Panc1 (cell line): ENCODE results near the gene NDUFA13. TPM values are rescaled to one million over a fixed set of nuclear protein-coding genes. Genes with fewer than 3 reads are reported as not detected.

ENCODE experiments used
- ATAC-seq: fragments of 200-7000 bp; cut with Tn5 transposase; 2 replicates; pipeline ENCODE4 v1.9.1; 2020; ENCODE audit warnings: mild to moderate bottlenecking, moderate library complexity
- BruUV-seq: library from RNA; stranded (reverse); fragments of 400-500 nt; replicated peaks from 2 replicates; lab custom pipeline; 2021; lab: Mats Ljungman, UMichigan
- CTCF ChIA-PET: fragments of 300-600 bp; sonication (Branson Sonifier 250); formaldehyde crosslinking; loops from one replicate; lab custom pipeline; 2022; ENCODE audit warnings: antibody characterized with exemption; lab: Charles Lee
- POLR2A ChIA-PET: fragments of 300-600 bp; sonication (Branson Sonifier 250); formaldehyde crosslinking; loops from one replicate; lab custom pipeline; 2022; ENCODE audit warnings: antibody characterized with exemption; lab: Charles Lee
- DNase-seq: peaks from one replicate; pipeline ENCODE4 v3.0.0-alpha.2; 2010; ENCODE audit warnings: low read depth, low spot score
- H3K27ac ChIP-seq: 2 replicates; pipeline ENCODE4 v1.5.1; 2011; ENCODE audit warnings: mild to moderate bottlenecking, low read length, inconsistent platforms
- H3K27me3 ChIP-seq: fragments of 200-500 bp; sonication (Bioruptor generic); 2 replicates; pipeline ENCODE4 v1.6.0; 2014; ENCODE audit warnings: low read length, inconsistent platforms; ENCODE audit not compliant: control insufficient read depth, insufficient read depth
- H3K36me3 ChIP-seq: fragments of 200-500 bp; sonication (Bioruptor generic); 2 replicates; pipeline ENCODE4 v1.5.1; 2014; ENCODE audit warnings: inconsistent platforms, mild to moderate bottlenecking, low read length, moderate library complexity; ENCODE audit not compliant: control insufficient read depth, insufficient read depth
- H3K4me1 ChIP-seq: 2 replicates; pipeline ENCODE4 v1.5.1; 2011; ENCODE audit warnings: inconsistent platforms, mild to moderate bottlenecking, low read length, moderate library complexity; ENCODE audit not compliant: control insufficient read depth, insufficient read depth
- H3K4me3 ChIP-seq, 2 experiments: 2 replicates each; pipeline ENCODE4 v1.5.1; 2011 to 2012; ENCODE audit warnings: low read depth in 2 of 2, low read length in 2 of 2, mild to moderate bottlenecking in 2 of 2, inconsistent platforms in 1 of 2, moderate library complexity in 1 of 2
- H3K9me3 ChIP-seq: fragments of 200-500 bp; sonication (Bioruptor generic); 2 replicates; pipeline ENCODE4 v1.5.1; 2014; ENCODE audit warnings: low read depth, mild to moderate bottlenecking, inconsistent platforms, low read length, moderate library complexity; ENCODE audit not compliant: control insufficient read depth, insufficient read depth
- CTCF ChIP-seq: fragments of 450-650 bp; IDR thresholded peaks from 2 replicates; pipeline ENCODE4 v1.5.1; 2017; ENCODE audit warnings: mild to moderate bottlenecking
- POLR2AphosphoS5 ChIP-seq: IDR thresholded peaks from 2 replicates; pipeline ENCODE4 v1.6.1; 2012; ENCODE audit warnings: mild to moderate bottlenecking, low read depth, low read length, moderate library complexity
- REST ChIP-seq, 2 experiments: IDR thresholded peaks; 2 replicates each; pipeline ENCODE4 v1.6.1; 2011 to 2012; ENCODE audit warnings: low read depth in 2 of 2, control low read depth in 1 of 2, low read length in 1 of 2, mild to moderate bottlenecking in 1 of 2, moderate library complexity in 1 of 2; ENCODE audit not compliant: insufficient read depth in 1 of 2
- SIN3A ChIP-seq: IDR thresholded peaks from 2 replicates; pipeline ENCODE4 v1.6.1; 2012; ENCODE audit warnings: low read depth, mild to moderate bottlenecking, low read length, moderate library complexity, borderline replicate concordance; ENCODE audit not compliant: insufficient read depth
- TCF7L2 ChIP-seq: IDR thresholded peaks from 2 replicates; pipeline ENCODE4 v1.6.1; 2011; ENCODE audit warnings: mild to moderate bottlenecking, low read depth, low read length, inconsistent platforms
- in situ Hi-C: cut with HindIII; loops from 2 replicates; pipeline ENCODE4 v1.10.0; 2016; ENCODE audit warnings: low sequenced_read_pairs, low pct_unique_long_range_greater_than_20kb
- intact Hi-C: fragments of 100-400 bp; cut with micrococcal nuclease; formaldehyde crosslinking; loops from one replicate; pipeline ENCODE4 v1.10.0; 2022; ENCODE audit not compliant: unreplicated experiment
- total RNA-seq: library from RNA; stranded (reverse); gene quantifications from one replicate; pipeline ENCODE4 v1.2.1, GENCODE V29; 2021; ENCODE audit not compliant: unreplicated experiment

The NDUFA13 gene
- total RNA-seq, 1 experiment from 2014 or later = 287 TPM

- Histone ChIP-seq H3K27me3 (no peaks in the 10 kb centered on the region), H3K27ac (no peak overlapping the region), H3K36me3 (no peaks in the 10 kb centered on the region), H3K9me3 (no peaks in the 10 kb centered on the region), H3K4me3 (no peak overlapping the region), H3K4me1 (no peaks in the 10 kb centered on the region)
- ChIA-PET POLR2A (no interaction called here), CTCF (interaction anchor here (0.7 kb wide), 1 partner anchor 7 kb away, joined by 3 read pairs; no protein-coding TSS in a partner anchor)
- TF ChIP-seq REST (IDR thresholded peaks at IDR 0.05; ENCODE audit: insufficient read depth in 1 of 2, low read depth in 2 of 2, low read length in 1 of 2) (no peak), TCF7L2 (no peak), SIN3A (no peak), POLR2AphosphoS5 (no peak), CTCF (no peak)
- intact Hi-C loops = no loop called here
- no peak for DNase-seq
- ATAC-seq = no peak
- no TSS peak for BruUV-seq
- in situ Hi-C loops = no loop called here
These were observed 27.6 kb downstream of the NDUFA13 start for GRCh38 chr19:19543640-19544039.

- no peaks in the 10 kb centered on the region for H3K4me1 ChIP-seq
- H3K27ac ChIP-seq = no peak overlapping the region
- TF ChIP-seq CTCF (no peak), SIN3A (no peak), POLR2AphosphoS5 (no peak), TCF7L2 (no peak), REST (IDR thresholded peaks at IDR 0.05; ENCODE audit: insufficient read depth in 1 of 2, low read depth in 2 of 2, low read length in 1 of 2) (no peak)
- ChIA-PET POLR2A (no interaction called here), CTCF (no interaction called here)
- H3K4me3 ChIP-seq = no peak overlapping the region
- no TSS peak for BruUV-seq
- H3K9me3 ChIP-seq = no peaks in the 10 kb centered on the region
- H3K27me3 ChIP-seq = no peaks in the 10 kb centered on the region
- in situ Hi-C loops (no loop called here), intact Hi-C loops (no loop called here)
- ATAC-seq (no peak), DNase-seq (no peak)
- H3K36me3 ChIP-seq = no peaks in the 10 kb centered on the region
These were observed 28.4 kb downstream of the NDUFA13 start for GRCh38 chr19:19544257-19544953.
